Sigmoid colon (tissue), 7 donors: ENCODE results near the gene SNTG2. TPM values are rescaled to one million over a fixed set of nuclear protein-coding genes. Genes with fewer than 3 reads are reported as not detected.
A peak's percentile ranks its signal among the peaks of the same experiment; 100 is the strongest.

Experiments used
- DNase-seq: peaks from one replicate; pipeline ENCODE4 v3.0.0-alpha.2; 2019
- H3K27ac ChIP-seq, 4 donors: fragments of 200-600 bp; sonication (generic); one replicate each; pipeline ENCODE4 v1.5.1; 2016 to 2019; ENCODE audit warnings: mild to moderate bottlenecking in 1 of 4
- H3K27me3 ChIP-seq, 3 donors: fragments of 200-600 bp; sonication (generic); one replicate each; pipeline ENCODE4 v1.5.1; 2019; ENCODE audit warnings: mild to moderate bottlenecking in 1 of 3
- H3K36me3 ChIP-seq, 4 donors: fragments of 200-600 bp; sonication (generic); one replicate each; pipeline ENCODE4 v1.5.1; 2016 to 2019
- H3K4me1 ChIP-seq, 4 donors: fragments of 200-600 bp; sonication (generic); one replicate each; pipeline ENCODE4 v1.5.1; 2017 to 2019
- H3K4me3 ChIP-seq, 4 donors: fragments of 200-600 bp; sonication (generic); one replicate each; pipeline ENCODE4 v1.5.1; 2017 to 2019; ENCODE audit warnings: mild to moderate bottlenecking in 2 of 4, moderate library complexity in 1 of 4
- H3K9me3 ChIP-seq, 4 donors: fragments of 200-600 bp in 3 of 4; sonication (generic) in 3 of 4; one replicate each; pipeline versions ENCODE4 v1.5.1 to v1.6.1; 2013 to 2019
- EP300 ChIP-seq, 4 donors: sonication (generic); formaldehyde crosslinking; IDR thresholded peaks; one replicate each; pipeline ENCODE4 v1.6.1; 2017; ENCODE audit warnings: antibody characterized with exemption in 4 of 4
- POLR2A ChIP-seq, 2 donors: fragments of 450-650 bp; IDR thresholded peaks; one replicate each; pipeline ENCODE4 v1.6.1; 2016; ENCODE audit warnings: antibody characterized with exemption in 2 of 2, mild to moderate bottlenecking in 2 of 2, moderate library complexity in 2 of 2
- POLR2AphosphoS5 ChIP-seq, 4 donors: sonication (generic); formaldehyde crosslinking; IDR thresholded peaks; one replicate each; pipeline ENCODE4 v1.6.1; 2017; ENCODE audit warnings: antibody characterized with exemption in 4 of 4
- WGBS, 2 donors: extraction: QIAGEN DNeasy Blood & Tissue Kit; methylation state at CpG; one replicate each; pipeline ENCODE4 v1.1.7; 2013; 5-methylcytosine and 5-hydroxymethylcytosine counted together
- intact Hi-C: fragments of 100-400 bp; cut with DNase I; formaldehyde crosslinking; loops from one replicate; pipeline ENCODE4 v1.15.1; 2023
- polyA plus RNA-seq, 3 donors: library from polyadenylated mRNA; stranded (reverse); fragments of 200-250 nt; gene quantifications; one replicate each; pipeline ENCODE4 v1.2.3, GENCODE V29; 2013
- total RNA-seq, 4 donors: library from RNA; depleted of rRNA; stranded (reverse); fragments of >200 nt; gene quantifications; one replicate each; pipeline ENCODE4 v1.1.0, GENCODE V29; 2016
- TF ChIP-seq, protein P1 (sequence below), 4 experiments: fragments of 450-650 bp in 3 of 4; fragments of 200-600 bp in 1 of 4; IDR thresholded peaks; one replicate each; pipeline ENCODE4 v1.5.1; 2016 to 2019; ENCODE audit warnings: antibody characterized with exemption in 4 of 4, mild to moderate bottlenecking in 3 of 4, moderate library complexity in 2 of 4
- donor health status: healthy with polysubstance abuse.
- donor health status: Bipolar disorder and iron deficiency.
- donor health status: healthy.

Gene SNTG2
- total and polyA plus RNA-seq, 7 donors: 0.60 to 5.2 (median 1.9) TPM; not detected in 1

DNA sequence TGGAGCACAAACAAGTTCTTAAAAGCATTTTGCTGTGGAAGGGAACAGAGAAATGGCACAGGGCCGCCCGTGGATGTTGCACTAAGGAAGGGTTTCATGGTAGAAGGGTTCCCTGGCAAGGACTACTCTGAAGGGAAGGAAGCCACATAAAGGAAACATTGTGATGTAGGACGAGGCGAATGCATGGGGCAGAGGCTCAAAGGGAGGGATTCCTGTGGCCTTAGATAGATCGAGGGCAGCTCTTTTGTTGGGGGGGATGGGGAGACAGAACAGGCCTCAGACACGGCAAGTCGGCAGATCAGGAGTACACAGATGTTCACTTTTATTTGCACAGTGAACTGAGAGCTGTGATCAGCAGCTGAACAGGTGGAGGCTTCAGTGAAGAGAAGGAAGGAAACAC, 205.4 kb downstream of the SNTG2 start:
- TF ChIP-seq POLR2AphosphoS5 (IDR thresholded peaks at IDR 0.05): no peak
- no peak for TF ChIP-seq EP300 (IDR thresholded peaks at IDR 0.05)
- TF ChIP-seq POLR2A (IDR thresholded peaks at IDR 0.05): no peak
- TF ChIP-seq, protein P1, sequence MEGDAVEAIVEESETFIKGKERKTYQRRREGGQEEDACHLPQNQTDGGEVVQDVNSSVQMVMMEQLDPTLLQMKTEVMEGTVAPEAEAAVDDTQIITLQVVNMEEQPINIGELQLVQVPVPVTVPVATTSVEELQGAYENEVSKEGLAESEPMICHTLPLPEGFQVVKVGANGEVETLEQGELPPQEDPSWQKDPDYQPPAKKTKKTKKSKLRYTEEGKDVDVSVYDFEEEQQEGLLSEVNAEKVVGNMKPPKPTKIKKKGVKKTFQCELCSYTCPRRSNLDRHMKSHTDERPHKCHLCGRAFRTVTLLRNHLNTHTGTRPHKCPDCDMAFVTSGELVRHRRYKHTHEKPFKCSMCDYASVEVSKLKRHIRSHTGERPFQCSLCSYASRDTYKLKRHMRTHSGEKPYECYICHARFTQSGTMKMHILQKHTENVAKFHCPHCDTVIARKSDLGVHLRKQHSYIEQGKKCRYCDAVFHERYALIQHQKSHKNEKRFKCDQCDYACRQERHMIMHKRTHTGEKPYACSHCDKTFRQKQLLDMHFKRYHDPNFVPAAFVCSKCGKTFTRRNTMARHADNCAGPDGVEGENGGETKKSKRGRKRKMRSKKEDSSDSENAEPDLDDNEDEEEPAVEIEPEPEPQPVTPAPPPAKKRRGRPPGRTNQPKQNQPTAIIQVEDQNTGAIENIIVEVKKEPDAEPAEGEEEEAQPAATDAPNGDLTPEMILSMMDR (IDR thresholded peaks at IDR 0.05): no peak
- intact Hi-C loops: no loop called here
- Histone ChIP-seq H3K36me3 (no peaks in the 10 kb centered on the region), H3K4me3 (no peak overlapping the region), H3K9me3 (no peaks in the 10 kb centered on the region), H3K27ac (no peak overlapping the region), H3K4me1 (no peaks in the 10 kb centered on the region), H3K27me3 (no peaks in the 10 kb centered on the region)
- 75% methylated on average over 7 of the region's 7 CpGs for WGBS, 2 donors
- no peak for DNase-seq

- intact Hi-C loops: no loop called here
- H3K4me1 ChIP-seq: no peaks in the 10 kb centered on the region
- no peak overlapping the region for H3K27ac ChIP-seq
- DNase-seq: no peak
- H3K9me3 ChIP-seq: no peaks in the 10 kb centered on the region
- H3K4me3 ChIP-seq: no peak overlapping the region
- no peaks in the 10 kb centered on the region for H3K36me3 ChIP-seq
- TF ChIP-seq POLR2A (IDR thresholded peaks at IDR 0.05) (no peak), POLR2AphosphoS5 (IDR thresholded peaks at IDR 0.05) (no peak), EP300 (IDR thresholded peaks at IDR 0.05) (no peak)
- TF ChIP-seq, protein P1 (IDR thresholded peaks at IDR 0.05): no peak
- no peaks in the 10 kb centered on the region for H3K27me3 ChIP-seq
- WGBS, 2 donors: 63 to 71% methylated on average over 14 of the region's 14 CpGs
Measured at GRCh38 chr2:1156531-1156930, 205.9 kb downstream of the SNTG2 start.

- Histone ChIP-seq H3K4me3 (no peak overlapping the region), H3K9me3 (no peaks in the 10 kb centered on the region), H3K36me3 (no peaks in the 10 kb centered on the region), H3K27ac (no peak overlapping the region), H3K27me3 (no peaks in the 10 kb centered on the region), H3K4me1 (no peaks in the 10 kb centered on the region)
- TF ChIP-seq POLR2A (IDR thresholded peaks at IDR 0.05) (no peak), POLR2AphosphoS5 (IDR thresholded peaks at IDR 0.05) (no peak), EP300 (IDR thresholded peaks at IDR 0.05) (no peak)
- TF ChIP-seq, protein P1 (IDR thresholded peaks at IDR 0.05): no peak
- intact Hi-C loops: no loop called here
- DNase-seq: no peak
- WGBS, 2 donors: 82 to 87% methylated on average over 15 of the region's 15 CpGs
Measured at GRCh38 chr2:1157107-1157506, 206.5 kb downstream of the SNTG2 start.

DNA sequence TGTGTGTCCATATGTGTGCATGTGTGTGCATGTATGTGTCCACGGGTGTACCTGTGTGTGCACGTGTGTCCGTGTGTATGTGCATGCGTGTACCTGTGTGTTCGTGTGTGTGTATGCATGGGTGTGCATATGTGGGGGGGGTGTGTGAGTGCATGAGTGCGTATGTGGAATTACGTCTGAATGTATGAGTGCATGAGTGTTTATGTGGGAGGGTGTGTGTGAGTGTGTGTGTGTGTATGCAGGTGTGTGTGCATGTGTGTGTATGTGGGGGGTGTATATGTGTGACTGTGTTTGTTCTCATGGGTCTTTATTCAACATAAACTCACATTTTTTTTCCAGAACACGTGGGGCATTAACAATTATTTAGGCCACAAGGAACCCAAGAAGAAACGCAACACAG, 208.4 kb downstream of the SNTG2 start:
- DNase-seq: no peak
- Histone ChIP-seq H3K27ac (no peak overlapping the region), H3K4me3 (no peak overlapping the region), H3K36me3 (no peaks in the 10 kb centered on the region), H3K9me3 (no peaks in the 10 kb centered on the region), H3K27me3 (no peaks in the 10 kb centered on the region), H3K4me1 (no peaks in the 10 kb centered on the region)
- 77 to 80% methylated on average over 9 of the region's 9 CpGs for WGBS, 2 donors
- intact Hi-C loops: no loop called here
- no peak for TF ChIP-seq POLR2A (IDR thresholded peaks at IDR 0.05)

- H3K27me3 ChIP-seq: no peaks in the 10 kb centered on the region
- WGBS, 2 donors: 92 to 93% methylated on average over 8 of the region's 8 CpGs
- H3K4me1 ChIP-seq: no peaks in the 10 kb centered on the region
- H3K36me3 ChIP-seq: no peaks in the 10 kb centered on the region
- peak overlapping the region in 1 of 4 donors; percentile 32 for H3K27ac ChIP-seq
- no peak overlapping the region for H3K4me3 ChIP-seq
- intact Hi-C loops: no loop called here
- no peak for DNase-seq
- TF ChIP-seq POLR2A (IDR thresholded peaks at IDR 0.05) (no peak), POLR2AphosphoS5 (IDR thresholded peaks at IDR 0.05) (no peak), EP300 (IDR thresholded peaks at IDR 0.05) (no peak)
- TF ChIP-seq, protein P1 (IDR thresholded peaks at IDR 0.05): no peak
- no peaks in the 10 kb centered on the region for H3K9me3 ChIP-seq
Measured at GRCh38 chr2:1162246-1162645, 211.6 kb downstream of the SNTG2 start.
